Panc1 (cell line): ENCODE data around the gene ANO6.
A peak's percentile ranks its signal among the peaks of the same experiment; 100 is the strongest.

Experiments used
- POLR2AphosphoS5 ChIP-seq: IDR thresholded peaks from 2 replicates; pipeline ENCODE4 v1.6.1; 2012; ENCODE audit warnings: mild to moderate bottlenecking, low read depth, low read length, moderate library complexity
- TCF7L2 ChIP-seq: IDR thresholded peaks from 2 replicates; pipeline ENCODE4 v1.6.1; 2011; ENCODE audit warnings: mild to moderate bottlenecking, low read depth, low read length, inconsistent platforms
- TF ChIP-seq, protein P1 (sequence below): fragments of 450-650 bp; IDR thresholded peaks from 2 replicates; pipeline ENCODE4 v1.5.1; 2017; ENCODE audit warnings: mild to moderate bottlenecking

DNA sequence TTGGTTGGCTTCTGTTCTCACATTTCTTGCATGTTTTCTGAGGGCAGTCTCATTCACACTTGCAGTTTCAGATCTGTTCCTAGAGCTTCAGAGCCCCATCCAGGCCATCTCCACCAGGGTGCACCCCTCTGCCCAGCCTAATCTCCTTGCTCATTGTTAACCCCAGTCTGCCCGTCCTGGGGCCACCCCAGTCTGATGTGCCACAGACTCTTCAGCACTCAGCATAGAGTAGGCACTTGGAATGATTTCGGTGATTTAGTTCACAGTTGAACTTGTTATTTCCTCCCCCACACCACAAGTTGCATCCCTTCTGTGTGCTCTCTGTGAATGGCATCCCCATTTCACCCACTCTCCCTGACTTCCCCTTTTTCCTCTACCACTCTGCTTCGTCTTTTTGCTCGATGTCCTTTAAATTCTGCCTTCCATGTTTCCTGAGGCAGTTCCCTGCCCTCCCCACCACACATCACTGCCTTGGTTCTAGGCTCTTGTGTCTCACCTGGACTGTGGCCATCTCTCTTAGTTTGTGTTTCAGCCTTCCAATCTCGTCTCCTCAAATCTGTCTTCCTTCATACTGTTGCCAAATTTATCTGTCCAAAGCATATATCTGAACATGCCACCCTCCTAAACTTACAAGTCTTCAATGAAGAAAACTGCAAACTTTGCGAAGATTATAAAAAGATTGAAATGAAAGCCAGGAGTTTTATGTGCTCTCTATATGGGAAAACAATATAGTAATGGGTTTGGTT is 41.5 kb downstream of the ANO6 start:
- TF ChIP-seq, protein P1, sequence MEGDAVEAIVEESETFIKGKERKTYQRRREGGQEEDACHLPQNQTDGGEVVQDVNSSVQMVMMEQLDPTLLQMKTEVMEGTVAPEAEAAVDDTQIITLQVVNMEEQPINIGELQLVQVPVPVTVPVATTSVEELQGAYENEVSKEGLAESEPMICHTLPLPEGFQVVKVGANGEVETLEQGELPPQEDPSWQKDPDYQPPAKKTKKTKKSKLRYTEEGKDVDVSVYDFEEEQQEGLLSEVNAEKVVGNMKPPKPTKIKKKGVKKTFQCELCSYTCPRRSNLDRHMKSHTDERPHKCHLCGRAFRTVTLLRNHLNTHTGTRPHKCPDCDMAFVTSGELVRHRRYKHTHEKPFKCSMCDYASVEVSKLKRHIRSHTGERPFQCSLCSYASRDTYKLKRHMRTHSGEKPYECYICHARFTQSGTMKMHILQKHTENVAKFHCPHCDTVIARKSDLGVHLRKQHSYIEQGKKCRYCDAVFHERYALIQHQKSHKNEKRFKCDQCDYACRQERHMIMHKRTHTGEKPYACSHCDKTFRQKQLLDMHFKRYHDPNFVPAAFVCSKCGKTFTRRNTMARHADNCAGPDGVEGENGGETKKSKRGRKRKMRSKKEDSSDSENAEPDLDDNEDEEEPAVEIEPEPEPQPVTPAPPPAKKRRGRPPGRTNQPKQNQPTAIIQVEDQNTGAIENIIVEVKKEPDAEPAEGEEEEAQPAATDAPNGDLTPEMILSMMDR: peak; percentile 5; the same call in 1 of the 2 replicates
- TF ChIP-seq POLR2AphosphoS5 (no peak), TCF7L2 (no peak)
